ENCODE results near the gene IGF1R. TPM values are rescaled to one million over a fixed set of nuclear protein-coding genes. Genes with fewer than 3 reads are reported as not detected.

The IGF1R gene
- total RNA-seq, 4 donors from 2014 or later, result 31.6 to 87.8 (median 60.0) TPM

GRCh38 chr15:98813951-98814350, 165.6 kb downstream of the IGF1R start:
- TF ChIP-seq POLR2A (IDR thresholded peaks at IDR 0.05) (no peak), POLR2AphosphoS5 (IDR thresholded peaks at IDR 0.05) (no peak), EP300 (IDR thresholded peaks at IDR 0.05) (no peak)
- TF ChIP-seq, protein P1, sequence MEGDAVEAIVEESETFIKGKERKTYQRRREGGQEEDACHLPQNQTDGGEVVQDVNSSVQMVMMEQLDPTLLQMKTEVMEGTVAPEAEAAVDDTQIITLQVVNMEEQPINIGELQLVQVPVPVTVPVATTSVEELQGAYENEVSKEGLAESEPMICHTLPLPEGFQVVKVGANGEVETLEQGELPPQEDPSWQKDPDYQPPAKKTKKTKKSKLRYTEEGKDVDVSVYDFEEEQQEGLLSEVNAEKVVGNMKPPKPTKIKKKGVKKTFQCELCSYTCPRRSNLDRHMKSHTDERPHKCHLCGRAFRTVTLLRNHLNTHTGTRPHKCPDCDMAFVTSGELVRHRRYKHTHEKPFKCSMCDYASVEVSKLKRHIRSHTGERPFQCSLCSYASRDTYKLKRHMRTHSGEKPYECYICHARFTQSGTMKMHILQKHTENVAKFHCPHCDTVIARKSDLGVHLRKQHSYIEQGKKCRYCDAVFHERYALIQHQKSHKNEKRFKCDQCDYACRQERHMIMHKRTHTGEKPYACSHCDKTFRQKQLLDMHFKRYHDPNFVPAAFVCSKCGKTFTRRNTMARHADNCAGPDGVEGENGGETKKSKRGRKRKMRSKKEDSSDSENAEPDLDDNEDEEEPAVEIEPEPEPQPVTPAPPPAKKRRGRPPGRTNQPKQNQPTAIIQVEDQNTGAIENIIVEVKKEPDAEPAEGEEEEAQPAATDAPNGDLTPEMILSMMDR (IDR thresholded peaks at IDR 0.05), result no peak
- 90 to 95% methylated on average over 2 to 3 of the region's 4 CpGs for WGBS, 2 donors (ENCODE audit: low coverage in 1 of 2)
- Histone ChIP-seq H3K27me3 (no peaks in the 10 kb centered on the region), H3K4me1 (no peaks in the 10 kb centered on the region), H3K4me3 (no peak overlapping the region), H3K27ac (no peak overlapping the region), H3K36me3 (no peaks in the 10 kb centered on the region), H3K9me3 (no peaks in the 10 kb centered on the region)
- no peak for ATAC-seq

GRCh38 chr15:98815207-98815606, 166.9 kb downstream of the IGF1R start:
- WGBS, 2 donors (ENCODE audit: low coverage in 1 of 2), result 68 to 85% methylated on average over 3 to 5 of the region's 5 CpGs
- Histone ChIP-seq H3K4me3 (no peak overlapping the region), H3K9me3 (no peaks in the 10 kb centered on the region), H3K36me3 (no peaks in the 10 kb centered on the region), H3K27ac (no peak overlapping the region), H3K4me1 (no peaks in the 10 kb centered on the region), H3K27me3 (no peaks in the 10 kb centered on the region)
- ATAC-seq, result no peak
- TF ChIP-seq EP300 (IDR thresholded peaks at IDR 0.05), result no peak
- no peak for TF ChIP-seq POLR2AphosphoS5 (IDR thresholded peaks at IDR 0.05)
- no peak for TF ChIP-seq POLR2A (IDR thresholded peaks at IDR 0.05)
- TF ChIP-seq, protein P1 (IDR thresholded peaks at IDR 0.05), result no peak

- 80 to 87% methylated on average over 1 to 2 of the region's 2 CpGs for WGBS, 2 donors (ENCODE audit: low coverage in 1 of 2)
- Histone ChIP-seq H3K27me3 (no peaks in the 10 kb centered on the region), H3K9me3 (no peaks in the 10 kb centered on the region), H3K36me3 (no peaks in the 10 kb centered on the region), H3K4me3 (no peak overlapping the region), H3K27ac (no peak overlapping the region), H3K4me1 (peaks cover 0 to 2% (median 0%) of the 10 kb centered on the region in 3 donors)
- no peak for TF ChIP-seq POLR2AphosphoS5 (IDR thresholded peaks at IDR 0.05)
- TF ChIP-seq POLR2A (IDR thresholded peaks at IDR 0.05), result no peak
- TF ChIP-seq, protein P1 (IDR thresholded peaks at IDR 0.05), result no peak
- no peak for ATAC-seq
These were observed 169.4 kb downstream of the IGF1R start for GRCh38 chr15:98817745-98818144.

GRCh38 chr15:98823012-98823458, 174.7 kb downstream of the IGF1R start:
- Histone ChIP-seq H3K9me3 (peaks cover 0 to 7% (median 0%) of the 10 kb centered on the region in 3 donors), H3K4me3 (no peak overlapping the region), H3K27ac (no peak overlapping the region), H3K27me3 (no peaks in the 10 kb centered on the region), H3K36me3 (no peaks in the 10 kb centered on the region), H3K4me1 (peaks cover 0 to 26% (median 0%) of the 10 kb centered on the region in 3 donors)
- WGBS, 2 donors (ENCODE audit: low coverage in 1 of 2), result 33 to 40% methylated on average over 2 of the region's 2 CpGs
- no peak for ATAC-seq
- no peak for TF ChIP-seq POLR2AphosphoS5 (IDR thresholded peaks at IDR 0.05)
- no peak for TF ChIP-seq POLR2A (IDR thresholded peaks at IDR 0.05)
- TF ChIP-seq, protein P1 (IDR thresholded peaks at IDR 0.05), result no peak

- H3K36me3 ChIP-seq, result no peaks in the 10 kb centered on the region
- H3K27me3 ChIP-seq, result no peaks in the 10 kb centered on the region
- H3K9me3 ChIP-seq, result peaks cover 0 to 13% (median 0%) of the 10 kb centered on the region in 3 donors
- TF ChIP-seq EP300 (IDR thresholded peaks at IDR 0.05), result no peak
- TF ChIP-seq POLR2AphosphoS5 (IDR thresholded peaks at IDR 0.05), result no peak
- TF ChIP-seq, protein P1 (IDR thresholded peaks at IDR 0.05), result no peak
- TF ChIP-seq POLR2A (IDR thresholded peaks at IDR 0.05), result no peak
- H3K27ac ChIP-seq, result no peak overlapping the region
- ATAC-seq, result no peak
- no peak overlapping the region for H3K4me3 ChIP-seq
- H3K4me1 ChIP-seq, result peaks cover 0 to 26% (median 0%) of the 10 kb centered on the region in 3 donors
These were observed 175.3 kb downstream of the IGF1R start for GRCh38 chr15:98823616-98824015.
